NCI-H1092 treated with DMSO at 0.1 percent for 48 hours (cell line): Measurements from ENCODE around the gene FAM13A.
"Not testable (repeated sequence)": the region's sequence is repeated elsewhere in the genome, so short reads cannot be mapped to it uniquely, and the experiment has no call there.

ENCODE experiments used
- DNase-seq: peaks from one replicate; lab custom pipeline; 2025; lab: John Stamatoyannopoulos, UW

FAM13A gene

GRCh38 chr4:89056953-89057398 lies at the start of gene FAM13A:
TSS of gene FAM13A (minus strand) at chr4:89057185. CDS start at chr4:89056964, 221 bp downstream.
- DNase-seq, result peak; percentile 92

- no peak for DNase-seq
Observed at GRCh38 chr4:89105726-89106125, 48.7 kb upstream of the FAM13A start.

GRCh38 chr4:89101256-89102161 lies 44.5 kb upstream of the FAM13A start:
- DNase-seq, result no peak

- no peak for DNase-seq
Observed at GRCh38 chr4:89100853-89101252, 43.9 kb upstream of the FAM13A start.

- no peak for DNase-seq
Observed at GRCh38 chr4:89099471-89099870, 42.5 kb upstream of the FAM13A start.

GRCh38 chr4:89099034-89099433 lies 42.0 kb upstream of the FAM13A start:
- DNase-seq, result no peak

GRCh38 chr4:89078300-89078699 lies 21.3 kb upstream of the FAM13A start:
- no peak for DNase-seq

GRCh38 chr4:89077761-89078160 lies 20.8 kb upstream of the FAM13A start:
- DNase-seq, result no peak

- peak; percentile 27 for DNase-seq
Observed at GRCh38 chr4:89072921-89073320, 15.9 kb upstream of the FAM13A start.

- DNase-seq, result no peak
Observed at GRCh38 chr4:89071311-89071710, 14.3 kb upstream of the FAM13A start.

GRCh38 chr4:89070041-89070440 lies 13.1 kb upstream of the FAM13A start:
- DNase-seq, result no peak

- no peak for DNase-seq
Observed at GRCh38 chr4:89069481-89069880, 12.5 kb upstream of the FAM13A start.

- no peak for DNase-seq
Observed at GRCh38 chr4:89067417-89067816, 10.4 kb upstream of the FAM13A start.

GRCh38 chr4:89064848-89065247 lies 7.9 kb upstream of the FAM13A start:
- no peak for DNase-seq

GRCh38 chr4:89057844-89058243 lies 859 bp upstream of the FAM13A start:
- not testable (repeated sequence) for DNase-seq

- DNase-seq, result no peak
Observed at GRCh38 chr4:89056292-89056952, 563 bp downstream of the FAM13A start.

- no peak for DNase-seq
Observed at GRCh38 chr4:89055157-89056080, 1.6 kb downstream of the FAM13A start.

- DNase-seq, result no peak
Observed at GRCh38 chr4:89054627-89055026, 2.4 kb downstream of the FAM13A start.

- DNase-seq, result no peak
Observed at GRCh38 chr4:89049853-89050252, 7.1 kb downstream of the FAM13A start.

- no peak for DNase-seq
Observed at GRCh38 chr4:89048906-89049601, 7.9 kb downstream of the FAM13A start.

- DNase-seq, result no peak
Observed at GRCh38 chr4:89044147-89044900, 12.7 kb downstream of the FAM13A start.
